Stimulated activated CD8-positive, alpha-beta memory T cell treated with anti-CD3 and anti-CD28 coated beads, Interleukin-15, amount 100 ng/mL, for 1 hour (primary cell): ENCODE data around the gene RAB11FIP4.

ENCODE experiments used
- DNase-seq: peaks from one replicate; pipeline ENCODE4 v3.0.0-alpha.2; 2020; ENCODE audit warnings: low read depth

RAB11FIP4 gene

DNA sequence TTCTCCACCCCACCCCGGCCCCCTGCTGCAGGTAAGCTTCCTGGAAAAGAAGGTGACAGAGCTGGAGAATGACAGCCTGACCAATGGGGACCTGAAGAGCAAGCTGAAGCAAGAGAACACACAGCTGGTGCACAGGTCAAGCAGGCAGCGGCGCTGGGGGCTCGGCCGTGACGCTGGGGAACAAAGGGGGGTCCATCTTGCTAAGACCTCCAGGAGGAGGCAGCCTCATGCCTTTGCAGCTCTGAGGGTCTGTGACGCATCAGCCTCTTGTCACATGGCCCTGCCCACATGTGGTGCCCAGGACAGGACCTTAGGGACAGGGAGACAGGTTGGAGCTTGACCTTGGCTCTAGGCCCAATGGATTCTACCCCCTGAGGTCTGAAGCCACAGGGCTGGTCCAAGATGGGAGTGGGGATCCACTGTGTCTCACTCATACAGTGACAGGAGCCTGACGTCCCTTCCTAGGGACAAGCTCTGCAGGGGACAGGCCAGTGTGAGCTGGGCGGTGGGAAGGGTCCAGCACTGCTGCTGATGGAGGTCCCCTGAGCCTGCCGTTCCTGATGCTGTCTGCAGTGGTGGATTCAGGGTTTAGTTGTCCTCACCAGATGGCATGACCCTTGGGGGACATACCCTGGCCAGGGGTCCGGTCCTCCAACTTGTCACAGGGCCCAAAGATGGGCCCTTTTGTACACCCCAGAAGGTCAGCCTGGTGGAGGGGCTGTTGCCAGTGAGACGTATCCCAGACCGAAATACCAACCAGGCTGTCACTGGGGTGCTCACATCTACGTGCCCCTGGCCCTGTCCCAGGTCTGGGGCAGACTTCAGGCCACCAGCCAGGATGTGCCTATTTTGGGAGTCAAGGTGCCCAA lies 132.6 kb downstream of the RAB11FIP4 start:
- DNase-seq = no peak

DNA sequence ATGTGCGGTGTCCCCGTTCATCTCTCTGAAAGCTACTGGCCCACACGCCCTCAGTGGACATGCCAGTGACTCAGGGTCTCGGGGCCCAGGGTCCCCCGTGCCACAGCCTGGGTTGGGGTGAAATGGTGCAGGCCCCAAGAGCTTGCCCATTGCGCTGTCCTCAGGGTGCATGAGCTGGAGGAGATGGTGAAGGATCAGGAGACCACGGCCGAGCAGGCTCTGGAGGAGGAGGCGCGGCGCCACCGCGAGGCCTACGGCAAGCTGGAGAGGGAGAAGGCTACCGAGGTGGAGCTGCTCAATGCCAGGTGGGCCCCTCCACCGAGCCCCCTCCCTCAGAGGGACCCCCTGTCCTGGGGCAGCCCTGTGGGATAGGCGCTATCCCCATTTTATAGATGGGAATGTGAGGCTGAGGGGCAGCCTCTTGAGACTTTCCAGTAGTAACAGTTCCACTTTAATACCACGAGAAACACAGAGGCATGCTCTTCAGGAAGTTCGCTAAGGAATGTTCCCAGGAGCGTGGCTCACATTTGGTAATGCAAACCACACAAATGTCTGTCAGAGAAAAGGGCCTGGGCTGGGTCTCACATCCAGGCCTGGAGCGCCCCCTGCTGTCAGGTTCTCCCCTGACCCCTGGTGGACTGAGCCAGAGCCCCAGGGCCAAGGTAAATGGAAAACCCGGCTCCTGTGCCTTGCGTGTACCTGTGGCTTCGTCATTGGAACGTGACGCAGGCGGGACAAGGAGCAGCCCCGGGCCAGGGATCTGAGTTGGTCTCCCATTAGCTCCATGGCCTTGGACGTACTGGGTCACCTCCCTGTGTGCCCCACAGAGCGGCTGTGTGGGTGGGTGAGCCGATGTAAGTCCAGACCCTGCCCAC lies 133.7 kb downstream of the RAB11FIP4 start:
- peak; percentile 86 for DNase-seq

DNA sequence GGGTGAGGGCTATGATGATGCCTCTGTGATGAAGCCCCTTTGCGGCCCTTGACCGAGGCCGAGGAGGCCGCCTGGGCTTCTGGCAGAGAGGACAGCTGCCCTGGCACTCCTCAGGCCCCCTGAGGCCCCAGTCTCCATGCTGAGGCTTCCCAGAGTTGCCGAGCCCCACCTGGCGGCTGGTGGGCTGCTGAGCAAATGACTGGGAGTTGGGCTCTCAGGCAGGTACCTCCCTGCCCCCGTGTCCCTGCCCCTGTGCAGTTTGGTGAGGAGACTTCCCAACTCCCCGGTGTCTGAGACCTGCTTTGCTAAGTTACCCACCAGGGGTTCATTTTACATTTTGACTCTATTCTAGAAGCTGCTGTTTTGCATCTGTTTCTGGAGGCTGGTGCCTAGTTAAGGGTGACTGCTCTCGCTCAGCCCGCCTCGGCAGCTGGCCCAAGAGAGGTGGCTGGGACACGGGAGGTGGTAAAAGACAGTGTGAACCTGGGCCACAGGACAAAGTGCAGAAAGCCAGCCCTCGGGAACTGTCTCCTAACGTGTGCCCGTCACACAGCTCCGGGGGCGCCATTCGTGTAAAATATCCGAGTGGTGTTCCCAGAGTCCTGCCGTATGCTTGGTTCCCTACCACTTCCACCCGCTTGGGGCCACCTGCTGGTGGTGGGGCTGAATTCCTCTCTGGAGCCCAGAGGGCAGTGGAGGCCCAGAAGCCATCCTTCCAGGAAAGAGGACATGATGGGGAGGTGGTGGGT lies 134.5 kb downstream of the RAB11FIP4 start:
- no peak for DNase-seq

DNA sequence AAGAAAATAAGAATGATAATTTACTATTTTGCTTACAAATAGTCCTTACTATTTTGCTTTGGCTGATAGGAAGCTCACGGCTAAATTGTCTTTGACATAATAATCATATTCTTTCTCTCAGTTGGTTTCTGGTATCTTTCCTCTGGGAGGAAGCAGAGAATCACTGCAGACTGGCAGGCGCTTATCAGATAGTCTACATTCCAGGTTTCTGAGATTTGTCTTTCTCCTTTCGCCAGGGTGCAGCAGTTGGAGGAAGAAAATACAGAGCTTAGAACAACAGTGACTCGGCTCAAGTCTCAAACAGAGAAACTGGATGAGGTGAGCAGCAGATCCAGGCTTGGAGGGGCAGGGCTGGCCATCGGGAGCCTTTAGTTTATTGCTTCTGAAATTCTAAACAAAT lies 136.1 kb downstream of the RAB11FIP4 start:
- DNase-seq = no peak

DNA sequence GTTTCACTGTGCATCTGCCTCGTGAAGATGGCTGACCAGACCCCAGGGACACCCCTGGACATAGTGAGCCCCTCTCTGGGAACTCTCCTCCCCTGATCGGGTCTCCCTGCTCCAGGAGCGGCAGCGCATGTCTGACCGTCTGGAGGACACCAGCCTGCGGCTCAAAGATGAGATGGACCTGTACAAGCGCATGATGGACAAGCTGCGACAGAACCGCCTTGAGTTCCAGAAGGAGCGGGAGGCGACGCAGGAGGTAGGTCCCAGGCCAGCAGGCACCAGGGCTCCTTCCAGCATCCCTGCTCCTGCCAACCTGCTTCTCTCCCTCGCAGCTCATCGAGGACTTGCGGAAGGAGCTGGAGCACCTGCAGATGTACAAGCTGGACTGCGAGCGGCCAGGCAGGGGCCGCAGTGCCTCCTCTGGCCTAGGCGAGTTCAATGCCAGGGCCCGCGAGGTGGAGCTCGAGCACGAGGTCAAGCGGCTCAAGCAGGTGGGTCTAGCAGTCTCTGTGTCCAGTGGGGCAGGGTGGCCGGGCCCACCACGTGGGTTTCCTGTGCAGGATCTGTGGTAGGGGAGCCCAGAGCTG lies 136.9 kb downstream of the RAB11FIP4 start:
- DNase-seq = no peak

DNA sequence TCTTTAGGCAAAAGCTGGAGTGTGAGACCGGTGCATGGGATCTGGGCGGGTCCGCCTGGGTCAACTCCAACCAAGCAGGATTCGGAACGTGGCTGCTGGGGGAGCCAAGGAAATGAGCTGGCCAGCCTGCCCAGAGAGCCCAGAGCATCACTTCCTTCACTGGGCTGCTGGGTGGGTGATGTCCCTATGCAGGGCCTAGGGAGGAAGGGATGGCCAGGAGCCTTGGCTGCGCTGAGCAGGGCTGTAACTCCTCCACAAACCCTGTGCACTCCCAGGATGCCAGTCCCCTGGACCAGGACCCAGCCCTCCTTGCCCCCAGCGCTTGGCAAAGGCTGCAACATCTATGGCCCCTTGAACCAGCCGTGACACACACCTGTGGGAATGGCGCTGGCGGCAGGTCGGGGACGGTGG lies 138.4 kb downstream of the RAB11FIP4 start:
- DNase-seq = no peak

DNA sequence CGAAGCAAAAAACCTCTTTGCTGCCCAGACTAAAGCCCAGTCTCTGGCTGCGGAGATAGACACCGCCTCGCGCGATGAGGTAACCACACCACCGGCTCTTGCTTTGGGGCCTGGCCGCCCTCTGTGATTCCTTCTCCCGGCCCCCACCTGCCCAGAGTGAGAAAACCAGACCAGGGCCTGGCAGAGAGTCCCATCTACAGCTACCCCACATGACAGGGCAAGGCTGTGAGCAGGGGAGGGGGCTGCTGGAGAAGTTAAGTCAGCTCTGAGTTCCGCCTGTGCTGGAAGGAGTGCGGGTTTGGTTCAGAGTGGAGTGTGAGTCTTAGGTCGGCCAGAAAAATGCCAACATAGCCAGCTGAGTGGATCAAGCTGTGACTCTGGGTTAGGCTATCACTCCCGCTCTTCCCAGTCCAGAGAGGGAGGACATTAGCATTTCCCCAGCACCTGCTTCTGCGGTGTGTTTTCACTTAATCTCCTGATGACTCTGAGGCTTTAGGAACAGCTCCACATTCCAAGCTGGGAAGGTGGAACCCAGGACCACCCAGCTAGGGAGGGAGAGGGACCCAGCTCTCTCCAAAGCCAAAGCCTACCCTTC lies 139.0 kb downstream of the RAB11FIP4 start:
- DNase-seq = no peak

DNA sequence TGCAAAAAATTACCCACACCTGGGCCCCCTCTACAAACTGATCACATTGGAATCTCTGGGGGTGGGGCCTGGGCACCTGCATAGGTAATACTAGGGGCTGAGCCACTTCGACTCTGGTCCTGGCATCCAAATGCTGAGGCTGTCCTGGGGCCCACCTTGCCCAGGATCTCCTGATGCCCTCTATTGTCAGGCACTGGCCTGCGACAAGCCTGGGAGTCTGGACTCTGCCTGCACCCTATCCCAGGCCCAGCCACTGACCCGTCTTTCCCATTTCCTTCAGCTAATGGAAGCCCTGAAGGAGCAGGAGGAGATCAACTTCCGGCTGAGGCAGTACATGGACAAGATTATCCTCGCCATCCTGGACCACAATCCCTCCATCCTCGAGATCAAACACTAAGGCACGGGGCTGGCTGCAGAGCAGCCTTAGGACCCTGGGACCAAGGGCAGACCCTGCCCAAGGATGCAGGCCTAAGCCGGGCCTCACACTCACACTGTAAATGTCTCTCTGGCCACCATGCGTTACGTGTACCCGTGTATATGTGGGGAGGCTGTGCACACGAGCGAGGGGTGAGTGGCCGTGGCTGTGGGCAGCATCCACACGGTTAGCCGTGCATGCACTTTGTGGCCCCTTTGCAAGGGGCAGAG lies 140.0 kb downstream of the RAB11FIP4 start:
- DNase-seq = no peak

DNA sequence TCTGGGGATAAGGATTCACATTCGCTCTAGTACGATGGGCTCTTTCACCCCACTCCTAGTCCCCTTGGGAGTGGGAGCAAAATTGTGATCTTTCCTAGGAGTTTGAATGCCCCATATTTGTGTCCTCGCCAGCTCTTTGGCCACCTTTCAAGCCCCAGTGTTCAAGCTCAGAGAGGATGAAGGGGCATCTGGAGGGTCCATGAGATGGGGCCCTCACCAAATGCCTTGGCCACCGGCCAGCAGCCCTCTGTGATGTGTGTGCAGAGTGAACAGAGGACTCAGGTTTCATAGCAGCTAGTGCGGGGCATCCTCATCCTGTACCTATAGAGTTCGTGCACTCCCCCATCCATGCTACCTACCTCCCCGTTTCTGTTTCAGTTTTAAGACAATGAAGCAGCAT lies 140.6 kb downstream of the RAB11FIP4 start:
- DNase-seq = no peak

DNA sequence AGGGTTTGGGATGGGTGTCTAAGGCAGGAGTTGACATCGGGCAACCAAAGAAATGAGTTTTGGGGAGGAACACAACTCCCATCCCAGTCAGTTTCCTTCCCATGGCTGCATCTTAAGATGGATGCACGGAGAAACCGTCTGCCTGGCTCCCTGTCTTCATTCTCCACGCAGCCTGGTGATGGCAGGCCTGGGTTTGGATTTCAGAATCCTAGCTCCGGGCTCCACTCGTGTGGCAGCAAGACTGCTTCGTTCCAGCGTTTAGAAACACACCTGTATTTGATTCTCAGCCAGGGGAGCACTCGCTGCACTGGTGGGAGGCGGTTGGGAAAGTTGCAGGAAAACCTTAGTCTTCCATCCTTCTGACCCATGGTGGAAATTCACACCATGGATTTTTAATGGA lies 141.1 kb downstream of the RAB11FIP4 start:
- DNase-seq = no peak

DNA sequence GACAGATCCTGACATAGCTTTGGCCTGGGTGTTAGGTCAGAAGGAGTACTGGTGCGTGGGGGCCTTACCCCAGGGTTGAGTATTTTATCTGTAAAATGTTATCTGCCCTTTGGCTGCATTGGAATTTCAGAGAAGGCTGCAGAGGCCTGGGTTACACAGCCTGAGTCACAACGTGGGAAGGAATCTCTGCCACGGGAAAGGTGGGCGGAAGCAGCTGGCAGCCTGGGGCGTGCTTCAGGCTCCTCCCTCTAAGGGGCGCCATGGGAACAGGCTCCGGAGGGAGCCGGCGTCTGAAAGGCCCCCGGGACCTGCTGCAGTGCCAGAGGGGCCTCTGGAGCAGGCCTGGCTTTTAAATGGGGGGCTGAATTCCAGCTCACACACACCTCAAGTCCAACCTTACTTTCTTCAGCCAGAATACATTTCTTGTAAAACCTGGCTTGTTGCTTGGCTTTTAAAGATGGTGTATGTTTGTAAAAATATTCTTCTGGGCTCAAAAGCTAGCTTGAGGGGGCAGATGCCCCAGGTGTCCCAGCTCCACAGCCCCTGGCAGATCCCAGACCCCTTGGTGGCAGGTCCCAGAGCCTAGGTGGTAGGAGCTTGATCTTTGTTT lies 142.2 kb downstream of the RAB11FIP4 start:
- DNase-seq = no peak

DNA sequence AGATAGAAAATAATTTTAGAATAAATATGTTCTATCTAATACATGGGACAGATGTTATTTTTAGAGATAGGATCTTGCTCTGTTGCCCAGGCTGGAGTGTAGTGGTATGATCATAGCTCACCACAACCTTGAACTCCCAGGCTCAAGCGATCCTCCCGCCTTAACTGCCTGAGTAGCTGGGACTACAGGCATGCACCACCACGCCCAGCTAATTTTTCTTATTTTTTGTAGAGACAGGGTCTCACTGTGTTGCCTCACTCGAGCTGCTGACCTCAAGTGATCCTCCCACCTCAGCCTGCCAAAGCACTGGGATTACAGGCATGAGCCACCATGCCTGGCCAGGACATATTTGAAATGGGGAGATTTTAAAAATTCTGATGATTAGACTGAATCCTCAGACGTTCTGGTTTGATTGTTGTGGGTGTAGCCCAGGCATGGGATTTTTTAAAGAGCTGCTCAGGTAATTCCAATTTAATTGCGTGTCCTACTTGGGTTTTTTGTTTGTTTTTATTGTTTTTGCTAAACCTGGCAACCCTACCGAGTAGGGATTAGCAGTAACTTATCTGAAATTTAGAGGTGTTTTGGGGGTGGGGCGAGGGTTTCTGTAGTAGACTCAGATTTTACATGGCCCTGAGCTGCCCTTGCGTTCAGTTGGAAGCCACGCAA lies 142.9 kb downstream of the RAB11FIP4 start:
- no peak for DNase-seq

DNA sequence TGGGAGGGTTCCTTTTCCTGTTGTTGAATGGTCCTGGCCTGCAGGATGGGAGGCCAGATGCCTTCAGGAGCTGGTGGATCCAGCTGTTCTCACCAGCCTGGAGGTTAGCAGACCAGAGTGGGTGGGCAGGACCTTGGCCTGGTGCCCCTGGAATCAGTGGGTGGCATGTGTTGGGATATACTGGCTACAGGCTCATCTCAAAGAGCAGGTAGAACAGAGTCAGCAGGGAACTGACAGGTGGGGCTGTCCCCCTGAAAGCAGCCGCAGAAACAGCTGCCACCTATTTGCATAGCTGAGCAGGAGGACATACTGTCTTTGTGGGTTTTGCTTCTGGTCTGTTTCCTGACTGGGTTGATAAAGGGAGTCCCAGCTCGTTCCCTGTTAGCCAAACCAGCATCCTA lies 144.1 kb downstream of the RAB11FIP4 start:
- no peak for DNase-seq

DNA sequence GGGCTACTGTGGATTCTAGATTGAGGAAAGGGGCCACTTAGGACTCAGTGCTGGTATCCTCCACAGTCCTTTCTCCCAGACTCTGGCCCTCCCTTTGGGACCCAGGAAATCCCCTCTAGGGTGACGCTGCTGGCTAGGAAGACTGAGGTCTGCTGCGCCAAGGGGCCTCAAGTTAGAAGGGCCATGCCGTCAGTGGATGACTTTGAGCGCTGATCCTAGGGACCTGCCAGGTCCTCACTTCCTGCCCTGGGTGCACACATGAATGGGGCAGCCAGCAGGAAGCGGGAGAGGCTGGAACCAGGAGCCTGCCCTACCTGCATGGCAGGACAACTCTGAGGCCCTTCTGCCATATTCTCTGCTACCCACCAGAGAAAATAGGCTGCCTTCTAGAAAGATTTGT lies 145.0 kb downstream of the RAB11FIP4 start:
- no peak for DNase-seq

DNA sequence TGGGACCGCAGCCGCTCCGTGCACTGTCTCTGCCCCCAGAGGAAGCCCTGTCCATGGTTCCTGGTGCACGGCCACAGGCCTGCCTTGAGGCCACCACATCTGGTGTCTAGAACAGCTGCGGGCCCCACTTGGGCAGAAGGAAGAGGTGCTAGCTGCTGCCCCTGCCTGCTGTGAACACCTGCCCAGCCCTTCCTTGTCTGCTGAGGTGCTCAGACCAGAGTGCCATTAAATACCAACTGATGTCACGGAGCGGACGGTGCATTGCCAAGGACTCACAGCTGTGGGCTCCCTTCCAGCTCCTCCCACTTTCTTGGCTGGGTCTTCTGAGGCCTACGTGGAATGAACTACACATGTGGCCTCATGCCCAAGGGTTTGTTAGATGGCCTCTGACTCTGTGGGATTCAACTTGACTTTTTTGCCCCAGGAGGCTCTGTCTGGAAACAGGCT lies 146.1 kb downstream of the RAB11FIP4 start:
- no peak for DNase-seq

DNA sequence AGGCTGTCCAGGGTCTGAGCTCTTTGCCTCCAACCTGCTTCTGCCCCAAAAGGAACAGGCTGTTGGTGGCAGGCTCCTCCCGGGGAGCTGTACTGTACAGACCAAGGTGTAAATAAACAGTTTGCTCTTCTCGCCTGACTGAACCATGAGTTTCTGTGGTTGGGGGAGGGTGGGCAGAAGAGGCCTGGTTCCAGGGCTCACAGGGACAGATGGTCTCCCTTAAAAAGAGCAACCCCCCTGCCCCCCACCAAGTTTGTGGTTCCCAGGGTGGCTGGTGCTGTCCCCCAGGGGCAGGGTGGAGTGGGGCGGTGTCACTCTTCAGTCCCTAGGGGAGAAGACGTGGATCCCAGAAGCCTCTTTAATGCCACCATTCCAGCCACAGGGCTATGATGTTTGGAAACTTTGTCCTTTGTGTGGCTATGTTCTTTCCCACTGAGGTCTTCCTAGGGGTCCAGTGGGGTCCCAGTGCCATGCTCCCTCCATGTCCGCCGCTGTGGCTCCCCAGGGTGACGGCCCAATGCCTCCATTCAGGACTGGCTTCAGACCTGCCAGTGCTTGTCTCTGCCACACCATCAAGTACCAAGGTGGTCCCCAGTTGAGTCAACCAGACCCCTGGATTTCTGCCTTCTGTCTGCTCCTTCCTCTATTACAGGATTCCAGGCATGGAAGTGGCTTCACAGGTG lies 146.7 kb downstream of the RAB11FIP4 start:
- no peak for DNase-seq

DNA sequence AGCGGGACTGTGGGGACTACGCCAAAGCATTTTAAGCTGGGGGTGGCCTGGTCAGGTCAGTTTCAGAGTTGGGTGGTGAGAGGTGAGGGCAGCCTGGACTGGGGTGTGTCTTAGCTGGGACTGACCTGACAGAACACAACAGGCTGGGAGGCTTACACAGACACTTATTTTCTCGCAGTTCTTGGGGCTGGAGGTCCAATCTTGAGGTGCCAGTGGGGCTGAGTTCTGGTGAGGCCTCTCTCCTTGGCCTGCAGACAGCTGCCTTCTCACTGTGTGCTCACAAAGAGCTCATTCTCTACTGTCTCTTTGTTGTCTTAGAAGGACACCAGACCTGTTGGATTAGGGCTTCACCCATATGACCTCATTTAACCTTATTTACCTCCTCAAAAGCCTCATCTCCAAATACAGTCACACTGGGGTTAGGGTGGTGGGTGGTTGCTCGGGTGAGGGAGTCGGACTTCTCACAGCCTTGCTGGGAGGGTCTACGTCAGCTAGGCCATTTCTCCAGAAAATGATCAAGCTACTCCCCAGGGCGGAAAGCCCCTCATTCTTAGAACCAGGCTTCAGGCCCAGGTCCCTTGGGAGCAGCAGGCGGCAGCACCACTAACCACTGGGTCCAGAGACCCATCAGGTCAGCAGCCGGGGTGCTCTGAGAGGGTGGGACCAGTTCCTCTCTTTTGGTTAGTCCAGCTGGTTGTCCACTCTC lies 149.3 kb downstream of the RAB11FIP4 start:
- DNase-seq = no peak

DNA sequence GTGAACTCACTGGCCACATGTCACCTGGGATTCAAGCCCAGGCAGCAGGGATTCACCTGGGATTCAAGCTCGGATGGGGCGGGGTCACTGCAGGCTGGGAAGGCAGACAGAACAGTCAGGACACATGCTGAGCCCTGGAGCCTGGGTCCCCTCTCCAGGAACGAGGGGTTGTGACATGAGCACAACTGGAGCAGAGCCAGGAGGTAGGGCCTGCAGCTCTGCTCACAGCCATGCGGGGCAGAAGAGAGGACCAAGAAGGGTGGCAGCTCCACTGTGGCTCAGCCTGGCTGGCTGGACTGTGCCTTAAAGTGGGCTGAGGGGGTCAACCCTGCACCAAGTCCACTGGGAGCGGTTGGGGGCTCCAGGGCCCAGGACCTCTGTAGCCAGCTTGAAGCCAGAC lies 150.1 kb downstream of the RAB11FIP4 start:
- DNase-seq = no peak

DNA sequence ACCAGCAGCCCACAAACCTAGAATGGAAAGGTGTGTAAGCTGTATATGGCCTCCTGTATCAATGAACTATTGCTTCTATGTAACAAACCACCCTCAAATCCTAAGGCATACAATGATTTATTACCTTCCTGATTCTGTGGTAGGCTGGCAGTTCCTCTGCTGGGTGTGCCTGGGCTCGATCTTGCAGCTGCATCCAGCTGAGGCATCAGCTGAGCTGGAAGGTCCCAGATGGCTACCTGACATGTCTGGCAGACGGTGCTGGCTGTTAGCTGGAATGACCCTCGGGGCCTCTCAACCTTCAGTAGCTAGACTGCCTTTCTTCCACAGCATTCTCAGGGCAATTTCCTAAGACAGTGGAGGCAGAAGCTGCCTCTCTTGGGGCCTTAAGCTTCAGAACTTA lies 152.7 kb downstream of the RAB11FIP4 start:
- no peak for DNase-seq
